ENCODE results near the gene PDZD4.

Gene PDZD4

DNA sequence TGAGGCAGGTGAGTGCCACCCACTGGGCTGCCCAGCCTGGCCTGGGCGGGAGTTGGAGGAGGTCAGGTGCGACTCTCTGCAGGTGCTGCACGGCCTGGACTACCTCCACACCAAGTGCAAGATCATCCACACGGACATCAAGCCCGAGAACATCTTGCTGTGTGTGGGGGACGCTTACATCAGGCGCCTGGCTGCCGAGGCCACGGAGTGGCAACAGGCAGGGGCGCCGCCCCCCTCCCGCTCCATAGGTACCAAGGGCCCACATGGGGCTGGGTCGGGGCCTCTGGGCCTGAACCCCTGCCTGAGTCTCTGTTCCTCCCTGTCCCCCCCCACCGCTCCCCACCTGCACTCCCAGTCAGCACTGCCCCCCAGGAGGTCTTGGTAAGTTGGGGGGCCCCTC is 47.5 kb downstream of the PDZD4 start:
- DNase-seq (ENCODE audit: low read depth): no peak

DNA sequence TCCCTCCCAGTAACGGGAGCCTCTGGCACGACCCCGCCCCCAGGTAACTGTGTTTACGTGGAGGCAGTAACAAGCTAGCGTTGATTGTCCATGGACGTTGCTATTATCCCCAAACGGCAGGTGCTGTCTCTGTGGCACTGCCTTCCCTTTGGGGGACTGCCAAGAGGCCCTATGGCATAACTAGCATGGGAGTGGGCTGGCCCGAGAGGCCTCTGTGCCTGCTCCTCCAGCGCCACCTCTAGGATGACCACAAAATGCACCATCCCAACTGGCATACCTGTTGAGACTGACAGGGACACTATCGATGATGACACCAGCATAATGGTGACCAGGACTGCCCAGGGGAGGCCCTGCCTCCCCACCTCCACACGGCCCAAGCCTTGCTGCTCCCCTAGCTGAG is 48.0 kb downstream of the PDZD4 start:
- DNase-seq (ENCODE audit: low read depth): no peak

DNA sequence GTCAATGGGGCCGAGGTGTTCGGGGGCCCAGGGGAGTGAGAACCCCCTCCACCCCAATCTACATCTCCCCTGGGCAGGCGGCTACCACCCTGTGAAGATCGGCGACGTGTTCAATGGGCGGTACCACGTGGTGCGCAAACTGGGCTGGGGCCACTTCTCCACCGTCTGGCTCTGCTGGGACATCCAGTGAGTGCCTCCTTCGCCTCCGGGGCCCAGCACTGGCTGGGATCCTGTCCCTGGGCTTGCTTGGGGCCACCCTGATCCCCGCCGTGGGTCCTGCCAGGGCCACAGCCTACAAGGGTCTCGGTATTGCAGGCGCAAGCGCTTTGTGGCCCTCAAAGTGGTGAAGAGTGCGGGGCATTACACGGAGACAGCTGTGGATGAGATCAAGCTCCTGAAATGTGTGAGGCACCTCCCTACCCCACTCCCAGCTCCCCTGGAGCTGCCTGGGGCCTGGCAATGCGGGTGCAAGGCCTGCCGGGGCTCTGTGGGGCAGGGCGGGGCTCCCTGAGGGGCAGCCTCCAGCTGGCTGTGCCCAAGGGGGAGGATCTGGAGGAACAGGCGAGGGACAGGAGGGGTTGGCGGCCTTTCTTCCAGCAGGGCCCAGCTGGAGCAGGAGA is 48.8 kb downstream of the PDZD4 start:
- DNase-seq (ENCODE audit: low read depth): no peak

DNA sequence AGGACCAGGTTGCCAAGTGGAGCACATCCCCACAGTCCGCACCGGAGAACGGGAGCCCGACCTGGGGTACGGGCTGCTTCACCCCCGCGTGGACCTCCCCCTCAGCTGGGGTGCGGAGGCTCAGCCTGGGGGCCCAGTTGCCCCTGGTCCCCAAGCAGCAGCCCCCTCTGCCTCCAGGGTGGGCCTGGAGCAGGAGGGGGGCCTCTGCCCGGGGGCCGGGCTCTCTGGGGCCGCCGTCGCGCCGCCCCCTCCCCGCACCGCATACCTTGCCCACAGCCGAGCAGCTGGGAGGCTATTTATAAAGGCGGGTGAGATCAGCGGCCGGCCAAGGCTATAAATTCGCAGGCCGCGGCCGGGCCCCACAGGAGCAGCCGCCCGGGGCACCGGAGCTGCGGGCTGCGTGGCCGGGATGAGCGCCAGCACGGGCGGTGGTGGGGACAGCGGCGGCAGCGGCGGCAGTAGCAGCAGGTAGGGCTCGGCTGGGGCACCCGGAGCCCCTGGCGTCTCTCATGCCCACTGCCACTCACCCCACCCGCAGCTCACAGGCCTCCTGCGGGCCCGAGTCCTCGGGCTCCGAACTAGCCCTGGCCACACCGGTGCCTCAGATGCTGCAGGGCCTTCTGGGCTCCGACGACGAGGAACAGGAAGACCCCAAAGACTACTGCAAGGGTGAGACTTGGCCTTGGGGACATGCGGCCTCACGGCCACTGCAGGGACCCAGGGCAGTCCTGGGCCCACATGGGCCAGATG is 49.5 kb downstream of the PDZD4 start, which contains the start of gene SRPK3:
Gene SRPK3 (plus strand): TSS at position 364 of the 750 bp plus-strand sequence. CDS start 46 bp downstream, at position 410.
- DNase-seq (ENCODE audit: low read depth): no peak

DNA sequence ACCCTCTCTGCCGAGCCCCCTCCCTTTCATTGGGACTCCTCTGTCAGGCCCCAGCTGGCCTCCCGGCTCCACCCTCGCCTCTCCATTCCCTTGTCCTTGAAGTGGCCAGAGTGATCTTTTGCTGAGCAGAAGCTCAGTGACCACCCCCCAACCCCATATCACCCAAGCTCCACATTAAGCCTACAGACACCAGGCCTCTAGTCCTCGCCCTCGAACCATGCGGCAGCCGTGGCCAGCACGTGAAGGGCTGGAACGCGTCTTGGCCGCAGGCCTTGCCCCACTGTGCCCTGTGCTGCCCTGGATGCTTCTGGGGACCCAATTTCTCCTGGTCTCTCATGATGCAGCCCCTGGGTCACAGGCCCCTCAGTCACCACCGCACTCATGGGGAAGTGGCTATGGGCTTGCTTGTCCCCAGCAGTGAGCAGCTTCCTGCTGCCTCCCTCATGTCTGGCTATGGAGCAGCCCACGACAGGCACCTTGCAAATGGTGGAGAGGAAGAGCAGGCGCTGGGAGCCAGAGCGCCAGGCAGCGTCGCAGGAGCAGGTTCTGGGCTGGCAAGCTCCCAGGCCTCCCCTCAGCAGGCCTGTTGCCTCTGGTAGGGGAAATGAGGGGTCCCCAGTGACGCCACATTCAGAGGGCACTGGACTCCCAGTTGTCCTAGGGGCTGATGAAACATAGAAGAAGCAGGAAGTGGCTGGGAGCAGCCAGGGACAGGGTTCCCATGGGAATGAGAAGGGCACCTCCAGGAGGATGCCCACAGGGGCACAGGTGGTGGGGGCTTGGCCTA is 50.3 kb downstream of the PDZD4 start:
- no peak for DNase-seq (ENCODE audit: low read depth)

DNA sequence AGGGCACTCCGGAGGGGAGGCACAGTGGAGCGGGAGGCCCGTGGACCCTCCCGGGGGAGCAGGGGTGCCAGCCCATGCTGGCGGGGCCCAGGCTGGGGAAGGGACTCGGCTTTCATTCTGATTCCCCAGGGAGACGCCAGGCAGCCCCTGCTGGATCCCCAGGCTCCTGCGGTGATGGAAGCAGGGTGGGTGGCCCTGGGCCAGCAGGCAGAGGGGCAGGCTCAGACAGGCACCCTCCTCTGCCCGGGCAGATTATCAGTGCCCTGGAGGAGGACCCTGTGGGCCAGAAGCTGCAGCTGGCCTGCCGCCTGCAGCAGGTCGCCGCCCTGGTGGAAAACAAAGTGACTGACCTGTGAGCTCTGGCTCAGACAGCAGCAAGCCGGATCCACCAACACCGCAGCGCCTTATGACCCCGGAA is 51.7 kb downstream of the PDZD4 start:
- DNase-seq (ENCODE audit: low read depth): no peak

DNA sequence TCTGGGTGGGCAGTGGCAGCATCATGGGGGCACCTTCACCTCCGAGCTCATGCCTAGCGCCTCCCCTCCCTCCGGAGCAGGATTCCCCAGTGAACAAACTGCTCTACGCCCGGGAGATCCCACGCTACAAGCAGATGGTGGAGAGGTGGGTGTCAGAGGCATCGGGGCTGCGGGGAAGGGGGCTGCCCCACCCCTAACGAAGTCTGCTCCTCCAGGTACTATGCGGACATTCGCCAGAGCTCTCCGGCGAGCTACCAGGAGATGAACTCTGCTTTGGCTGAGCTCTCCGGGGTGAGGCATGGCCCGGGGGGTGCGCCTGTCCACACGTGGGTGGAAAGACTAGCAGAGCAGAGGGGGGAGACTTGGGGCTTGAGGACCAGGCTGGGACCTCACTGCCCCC is 52.2 kb downstream of the PDZD4 start:
- no peak for DNase-seq (ENCODE audit: low read depth)

DNA sequence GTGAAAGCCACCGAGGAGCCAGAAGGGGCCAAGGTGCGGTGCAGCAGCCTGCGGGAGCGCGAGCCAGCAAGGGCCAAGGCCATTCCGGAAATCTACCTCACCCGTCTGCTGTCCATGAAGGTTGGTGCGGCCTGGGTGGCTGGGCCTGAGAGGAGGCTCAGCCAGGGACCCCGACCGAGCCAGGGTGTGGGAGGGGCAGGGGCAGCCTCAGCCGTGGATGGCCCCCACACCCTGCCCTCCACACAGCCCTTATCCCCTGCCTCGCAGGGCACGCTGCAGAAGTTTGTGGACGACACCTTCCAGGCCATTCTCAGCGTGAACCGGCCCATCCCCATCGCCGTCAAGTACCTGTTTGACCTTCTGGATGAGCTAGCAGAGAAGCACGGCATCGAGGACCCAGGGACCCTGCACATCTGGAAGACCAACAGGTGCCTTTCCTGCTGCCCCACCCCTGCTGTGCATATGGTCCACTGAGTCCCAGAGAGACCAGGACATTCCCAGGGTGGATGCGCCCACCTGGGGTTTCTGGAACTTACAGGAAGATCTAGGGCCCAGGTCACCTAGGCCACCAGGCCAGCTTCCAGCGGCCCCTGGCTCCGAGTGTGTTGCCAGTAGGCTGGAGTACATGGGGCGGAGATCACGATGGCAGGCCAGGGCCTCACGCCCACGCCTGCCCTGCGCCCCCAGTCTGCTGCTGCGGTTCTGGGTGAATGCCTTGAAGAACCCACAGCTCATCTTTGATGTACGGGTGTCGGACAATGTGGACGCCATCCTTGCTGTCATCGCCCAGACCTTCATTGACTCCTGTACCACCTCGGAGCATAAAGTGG is 52.9 kb downstream of the PDZD4 start:
- DNase-seq (ENCODE audit: low read depth): no peak

DNA sequence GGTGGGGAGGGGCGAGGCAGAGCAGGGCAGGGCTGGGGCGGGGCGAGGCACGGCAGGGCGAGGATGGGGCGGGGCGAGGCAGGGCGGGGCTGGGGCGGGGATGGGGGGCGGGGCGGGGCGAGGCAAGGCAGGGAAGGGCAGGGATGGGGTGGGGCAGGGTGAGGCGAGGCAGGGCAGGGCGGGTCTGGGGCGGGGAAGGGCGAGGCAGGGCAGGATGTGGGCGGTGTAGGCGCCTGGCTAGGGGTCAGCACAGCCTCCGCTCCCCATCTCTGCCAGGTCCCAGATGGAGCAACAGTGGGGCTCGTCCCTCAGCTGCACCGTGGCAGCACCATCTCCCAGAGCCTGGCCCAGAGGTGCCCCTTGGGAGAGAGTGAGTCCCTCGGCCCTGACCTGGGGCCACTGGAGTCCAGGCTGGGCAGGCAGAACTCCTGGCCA is 53.7 kb downstream of the PDZD4 start:
- no peak for DNase-seq (ENCODE audit: low read depth)

DNA sequence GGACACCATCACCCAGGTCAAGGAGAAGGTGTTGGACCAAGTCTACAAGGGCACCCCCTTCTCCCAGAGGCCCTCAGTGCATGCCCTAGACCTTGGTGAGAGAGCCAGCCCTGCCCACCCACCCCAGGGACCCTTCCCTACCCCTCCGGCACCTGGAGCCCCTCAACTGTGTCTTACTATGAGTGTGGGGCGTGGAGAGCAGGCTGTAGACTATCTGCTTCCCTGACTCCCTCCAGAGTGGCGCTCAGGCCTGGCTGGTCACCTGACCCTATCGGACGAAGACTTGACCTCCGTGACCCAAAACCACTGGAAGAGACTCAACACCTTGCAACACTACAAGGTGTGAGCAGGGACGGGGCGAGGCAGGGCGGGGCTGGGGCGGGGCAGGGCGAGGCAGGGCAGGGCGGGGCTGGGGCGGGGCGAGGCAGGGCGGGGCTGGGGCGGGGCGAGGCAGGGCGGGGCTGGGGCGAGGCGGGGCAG is 54.2 kb downstream of the PDZD4 start:
- DNase-seq (ENCODE audit: low read depth): no peak

DNA sequence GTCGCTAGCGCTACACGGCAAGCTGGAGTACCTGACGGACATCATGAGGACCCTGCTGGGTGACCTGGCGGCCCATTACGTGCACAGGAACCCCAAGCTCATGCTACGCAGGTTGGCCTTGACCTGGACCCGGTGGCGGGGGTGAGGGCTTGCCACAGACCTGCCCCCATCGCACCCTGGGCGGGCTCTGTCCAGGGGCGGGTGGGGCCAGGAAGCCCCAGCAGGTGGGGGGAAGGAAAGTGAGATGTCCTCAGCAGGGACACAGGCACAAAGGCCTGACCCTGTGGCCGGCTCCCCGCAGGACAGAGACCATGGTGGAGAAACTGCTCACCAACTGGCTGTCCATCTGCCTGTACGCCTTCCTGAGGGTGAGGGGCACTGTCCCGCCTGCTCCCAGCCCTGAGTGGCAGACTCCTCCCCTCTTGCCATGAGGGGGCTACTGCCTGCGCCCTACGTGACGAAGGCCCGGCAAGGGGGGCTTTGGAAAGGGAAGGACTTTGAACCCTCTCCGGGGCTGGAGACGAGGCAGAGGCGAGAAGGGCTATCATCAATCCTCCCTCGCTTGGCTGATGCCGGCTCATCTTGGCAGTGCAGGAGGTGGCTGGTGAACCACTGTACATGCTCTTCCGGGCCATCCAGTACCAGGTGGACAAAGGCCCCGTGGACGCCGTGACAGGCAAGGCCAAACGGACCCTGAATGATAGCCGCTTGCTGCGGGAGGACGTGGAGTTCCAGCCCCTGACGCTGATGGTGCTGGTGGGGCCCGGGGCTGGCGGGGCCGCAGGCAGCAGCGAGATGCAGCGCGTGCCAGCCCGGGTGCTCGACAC is 54.8 kb downstream of the PDZD4 start:
- no peak for DNase-seq (ENCODE audit: low read depth)

DNA sequence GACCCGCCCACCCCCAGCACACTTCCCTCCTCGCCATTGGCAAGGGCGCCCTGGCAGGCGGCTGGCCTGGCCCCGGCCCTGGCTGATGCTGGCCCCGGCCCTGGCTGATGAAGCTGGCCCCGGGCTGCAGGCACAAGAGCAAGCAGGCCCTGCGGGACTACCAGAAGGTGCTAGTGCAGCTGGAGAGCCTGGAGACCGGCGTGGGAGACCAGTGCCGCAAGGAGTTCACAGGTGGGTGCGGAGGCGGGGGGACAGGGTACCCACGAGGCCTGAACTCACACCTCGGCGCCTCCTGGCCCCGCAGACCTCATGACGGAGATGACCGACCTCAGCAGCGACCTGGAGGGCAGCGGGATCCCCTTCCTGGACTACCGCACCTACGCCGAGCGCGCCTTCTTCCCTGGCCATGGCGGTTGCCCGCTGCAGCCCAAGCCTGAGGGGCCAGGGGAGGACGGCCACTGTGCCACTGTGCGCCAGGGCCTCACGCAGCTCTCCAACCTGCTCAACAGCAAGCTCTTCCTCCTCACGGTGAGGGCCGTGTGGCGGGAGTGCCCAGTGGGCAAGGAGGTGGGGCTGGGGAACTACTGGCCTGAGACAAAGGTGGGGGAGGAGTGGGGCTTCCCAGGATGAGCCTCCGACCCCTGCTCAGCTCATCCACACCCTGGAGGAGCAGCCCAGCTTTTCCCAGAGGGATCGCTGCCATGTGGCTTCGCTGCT is 55.6 kb downstream of the PDZD4 start:
- no peak for DNase-seq (ENCODE audit: low read depth)

DNA sequence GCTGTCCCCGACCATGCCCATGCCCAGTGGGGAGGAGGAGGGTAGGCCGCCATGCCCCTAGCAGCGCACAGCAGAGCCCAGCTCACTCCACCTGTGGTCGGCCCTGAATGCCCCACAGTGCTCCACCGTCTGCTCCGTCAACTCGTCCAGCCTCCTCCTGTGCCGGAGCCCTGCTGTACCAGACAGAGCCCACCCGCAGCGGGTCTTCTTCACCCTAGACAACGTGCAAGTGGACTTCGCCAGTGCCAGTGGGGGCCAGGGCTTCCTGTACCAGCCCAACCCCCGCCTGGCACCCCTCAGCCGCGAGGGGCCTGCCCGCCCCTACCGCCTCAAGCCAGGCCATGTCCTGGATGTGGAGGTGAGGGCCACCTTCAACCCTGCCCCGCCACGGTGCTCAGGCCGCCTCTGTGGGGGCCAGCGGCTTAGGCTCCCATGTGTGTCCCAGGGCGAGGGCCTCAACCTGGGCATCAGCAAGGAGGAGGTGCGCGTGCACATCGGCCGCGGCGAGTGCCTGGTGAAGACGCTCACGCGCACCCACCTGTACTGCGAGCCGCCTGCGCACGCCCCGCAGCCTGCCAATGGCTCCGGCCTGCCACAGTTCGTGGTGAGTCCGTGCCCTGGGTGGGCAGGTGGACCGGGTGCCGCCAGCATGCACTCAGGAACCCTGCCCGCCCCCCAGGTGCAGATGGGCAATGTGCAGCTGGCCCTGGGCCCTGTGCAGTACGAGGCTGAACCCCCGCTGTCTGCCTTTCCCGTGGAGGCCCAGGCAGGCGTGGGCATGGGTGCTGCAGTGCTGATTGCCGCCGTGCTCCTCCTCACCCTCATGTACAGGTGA is 56.4 kb downstream of the PDZD4 start:
- DNase-seq (ENCODE audit: low read depth): no peak

DNA sequence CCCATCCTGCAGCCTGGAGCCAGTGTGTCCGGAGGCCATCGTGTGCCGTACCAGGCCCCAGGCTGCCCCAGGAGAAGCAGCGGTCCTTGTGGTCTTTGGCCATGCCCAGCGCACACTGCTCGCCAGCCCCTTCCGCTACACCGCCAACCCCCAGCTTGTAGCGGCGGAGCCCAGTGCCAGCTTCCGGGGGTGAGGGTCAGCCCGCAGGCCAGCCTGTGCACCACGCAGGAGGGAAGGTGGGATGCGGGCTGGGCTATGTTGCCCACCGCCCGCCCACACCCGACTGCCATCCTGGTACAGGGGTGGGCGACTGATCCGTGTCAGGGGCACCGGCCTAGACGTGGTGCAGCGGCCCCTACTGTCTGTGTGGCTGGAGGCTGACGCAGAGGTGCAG is 57.1 kb downstream of the PDZD4 start:
- no peak for DNase-seq (ENCODE audit: low read depth)

DNA sequence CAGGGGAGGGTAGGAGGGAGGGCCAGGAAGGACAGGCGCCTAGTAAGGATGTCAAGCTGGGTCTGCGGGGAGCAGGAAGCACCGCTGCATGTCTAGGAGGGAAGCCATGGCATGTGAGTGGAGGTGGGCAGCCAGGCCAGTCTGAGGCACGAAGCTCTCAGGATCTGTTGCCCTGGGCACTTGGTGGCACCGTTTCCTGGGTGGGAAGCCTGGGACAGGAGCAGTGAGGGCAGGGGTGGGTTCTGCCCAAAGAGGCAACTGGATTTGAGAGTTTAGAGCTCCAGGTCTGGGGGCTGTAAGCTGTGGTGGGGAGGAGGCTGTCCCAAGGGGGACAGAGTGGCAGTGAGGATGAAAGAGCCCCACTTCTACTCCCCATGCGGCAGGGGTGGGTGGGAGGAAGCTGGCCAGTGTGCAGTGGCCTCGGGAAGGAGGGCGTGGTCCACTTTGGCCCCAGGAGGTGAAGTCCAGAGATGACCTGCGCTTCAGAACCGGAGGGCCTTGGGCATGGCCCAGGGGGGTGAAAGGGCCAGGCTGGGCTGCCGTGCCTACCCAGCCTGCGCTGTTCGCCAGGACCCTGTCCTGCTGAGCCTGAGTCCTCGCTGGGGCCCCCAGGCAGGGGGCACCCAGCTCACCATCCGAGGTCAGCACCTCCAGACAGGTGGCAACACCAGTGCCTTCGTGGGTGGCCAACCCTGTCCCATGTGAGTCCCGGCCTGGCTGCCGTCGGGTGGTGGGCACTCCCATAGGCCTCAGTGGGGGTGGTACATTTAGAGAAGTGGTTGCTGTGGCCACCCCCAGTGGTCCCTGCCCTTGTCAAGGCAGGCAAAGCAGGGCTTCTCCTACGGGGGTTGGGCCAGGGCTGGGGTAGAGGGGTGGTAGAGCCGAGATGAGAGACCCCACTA is 57.8 kb downstream of the PDZD4 start:
- DNase-seq (ENCODE audit: low read depth): no peak

DNA sequence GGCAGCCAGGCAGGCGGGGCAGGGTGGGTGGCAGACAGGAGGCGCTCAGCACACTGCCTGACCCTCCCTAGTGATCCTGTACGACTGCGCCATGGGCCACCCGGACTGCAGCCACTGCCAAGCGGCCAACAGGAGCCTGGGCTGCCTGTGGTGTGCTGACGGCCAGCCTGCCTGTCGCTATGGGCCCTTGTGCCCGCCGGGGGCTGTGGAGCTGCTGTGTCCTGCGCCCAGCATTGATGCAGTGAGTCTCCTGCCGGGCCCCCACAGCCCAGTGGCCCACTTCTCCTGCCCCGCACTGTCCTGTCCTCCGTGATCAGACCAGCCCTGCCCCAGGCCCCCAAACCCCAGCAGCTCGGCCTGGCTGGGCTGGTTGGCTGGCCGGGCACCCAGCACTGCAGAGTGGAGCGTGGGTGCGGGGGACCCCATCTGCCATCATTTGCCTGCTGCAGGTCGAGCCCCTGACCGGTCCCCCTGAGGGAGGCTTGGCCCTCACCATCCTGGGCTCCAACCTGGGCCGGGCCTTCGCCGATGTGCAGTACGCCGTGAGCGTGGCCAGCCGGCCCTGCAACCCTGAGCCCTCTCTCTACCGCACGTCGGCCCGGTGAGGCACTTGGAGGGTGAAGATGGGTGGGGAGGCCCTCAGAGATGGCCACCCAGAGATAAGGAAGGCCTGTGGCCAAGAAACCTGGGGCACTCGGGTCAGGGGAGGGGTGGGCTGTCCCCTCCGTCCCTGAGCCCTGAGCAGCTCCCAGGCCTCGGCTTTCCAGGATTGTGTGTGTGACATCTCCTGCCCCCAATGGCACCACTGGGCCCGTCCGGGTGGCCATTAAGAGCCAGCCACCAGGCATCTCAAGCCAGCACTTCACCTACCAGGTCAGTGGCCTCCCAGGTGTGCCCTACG is 58.7 kb downstream of the PDZD4 start:
- no peak for DNase-seq (ENCODE audit: low read depth)

Data from activated T-helper 1 cell treated with Interleukin-2 at 50 U/mL for 16 hours (primary cell).